BJ (cell line): ENCODE measurements around the gene BATF3. TPM values are rescaled to one million over a fixed set of nuclear protein-coding genes. Genes with fewer than 3 reads are reported as not detected.

Source experiments
- CTCF ChIA-PET: fragments of 350-600 bp; formaldehyde crosslinking; extraction: SDS; loops from one replicate; lab custom pipeline; 2021; ENCODE audit warnings: antibody characterized with exemption, inconsistent platforms; lab: Yijun Ruan, JAX
- POLR2A ChIA-PET: fragments of 300-600 bp; sonication (Branson Sonifier 250); formaldehyde crosslinking; extraction: SDS; loops from one replicate; lab custom pipeline; 2021; ENCODE audit warnings: antibody characterized with exemption; lab: Charles Lee
- DNase-seq: peaks from one replicate; pipeline ENCODE4 v3.0.0-alpha.2; 2011; ENCODE audit warnings: low read depth
- H3K27me3 ChIP-seq: 2 replicates; pipeline ENCODE4 v1.6.0; 2011; ENCODE audit warnings: low read length; ENCODE audit not compliant: control insufficient read depth, insufficient read depth
- H3K36me3 ChIP-seq: 2 replicates; pipeline ENCODE4 v1.5.1; 2011; ENCODE audit warnings: low read length; ENCODE audit not compliant: control insufficient read depth, insufficient read depth
- H3K4me3 ChIP-seq: 2 replicates; pipeline ENCODE4 v1.5.1; 2011; ENCODE audit warnings: low read depth, mild to moderate bottlenecking, control low read depth, low read length
- CTCF ChIP-seq: IDR thresholded peaks from 2 replicates; pipeline ENCODE4 v1.5.1; 2011; ENCODE audit warnings: low read depth, mild to moderate bottlenecking, control low read depth, inconsistent platforms, low read length, moderate library complexity; ENCODE audit not compliant: insufficient read depth
- polyA minus RNA-seq: library from RNA; depleted of rRNA, polyadenylated mRNA; stranded (reverse); fragments of >200 nt; gene quantifications from 2 replicates; pipeline ENCODE4 v1.2.3, GENCODE V29; 2011; rRNA and poly(A)+ RNA removed
- polyA plus RNA-seq: library from polyadenylated mRNA; depleted of rRNA; stranded (reverse); fragments of >200 nt; gene quantifications from 2 replicates; pipeline ENCODE4 v1.2.3, GENCODE V29; 2011; rRNA removed

The BATF3 gene
- polyA plus RNA-seq (1.5 and 1.7 TPM in 2 replicates), polyA minus RNA-seq (0.90 and 1.1 TPM in 2 replicates)

- Histone ChIP-seq H3K27me3 (peaks cover 6% of the 10 kb centered on the region), H3K36me3 (no peaks in the 10 kb centered on the region), H3K4me3 (peak within 1 kb of the TSS; percentile 60)
- TF ChIP-seq CTCF: no peak
- CTCF ChIA-PET: interaction anchor here (1.0 to 2.2 kb wide), 3 partner anchors 9 to 51 kb away, joined by 3 to 5 read pairs (median 4); no protein-coding TSS in a partner anchor
- DNase-seq: no peak
- POLR2A ChIA-PET: no interaction called here
These were observed at the start of gene BATF3 for GRCh38 chr1:212699625-212700222. TSS of gene BATF3 (minus strand) at chr1:212699840. CDS start at chr1:212699762, 78 bp downstream.

- Histone ChIP-seq H3K27me3 (no peaks in the 10 kb centered on the region), H3K36me3 (no peaks in the 10 kb centered on the region), H3K4me3 (no peak overlapping the region)
- DNase-seq: no peak
- no peak for TF ChIP-seq CTCF
- ChIA-PET POLR2A (no interaction called here), CTCF (interaction anchor here (1.0 to 1.4 kb wide), 5 partner anchors 9 to 81 kb away, joined by 3 read pairs; no protein-coding TSS in a partner anchor)
These were observed 46.9 kb upstream of the BATF3 start for GRCh38 chr1:212746546-212746945.

GRCh38 chr1:212745303-212745702, 45.7 kb upstream of the BATF3 start:
- no peak for TF ChIP-seq CTCF
- CTCF ChIA-PET: interaction anchor here (0.6 to 1.5 kb wide), 4 partner anchors 10 to 268 kb away, joined by 3 to 4 read pairs (median 4); no protein-coding TSS in a partner anchor

GRCh38 chr1:212743901-212744475, 44.3 kb upstream of the BATF3 start:
- Histone ChIP-seq H3K27me3 (no peaks in the 10 kb centered on the region), H3K36me3 (no peaks in the 10 kb centered on the region), H3K4me3 (no peak overlapping the region)
- POLR2A ChIA-PET: no interaction called here
- no peak for TF ChIP-seq CTCF
- CTCF ChIA-PET: interaction anchor here (0.9 to 1.5 kb wide), 3 partner anchors 12 to 267 kb away, joined by 3 to 4 read pairs (median 3); no protein-coding TSS in a partner anchor
- DNase-seq: no peak

More at GRCh38 chr1:212745303-212745702, 45.7 kb upstream of the BATF3 start:
- POLR2A ChIA-PET: no interaction called here
- no peaks in the 10 kb centered on the region for H3K27me3 ChIP-seq
- no peaks in the 10 kb centered on the region for H3K36me3 ChIP-seq
- H3K4me3 ChIP-seq: no peak overlapping the region
- no peak for DNase-seq

GRCh38 chr1:212738330-212738729, 38.7 kb upstream of the BATF3 start:
- H3K36me3 ChIP-seq: no peaks in the 10 kb centered on the region
- TF ChIP-seq CTCF: no peak
- POLR2A ChIA-PET: no interaction called here
- CTCF ChIA-PET: interaction anchor here (4.3 kb wide), 1 partner anchor 12 kb away, joined by 23 read pairs; no protein-coding TSS in a partner anchor
- H3K4me3 ChIP-seq: no peak overlapping the region
- no peaks in the 10 kb centered on the region for H3K27me3 ChIP-seq
- no peak for DNase-seq
